B cell (primary cell): Measurements from ENCODE around the gene RBMS3. TPM values are rescaled to one million over a fixed set of nuclear protein-coding genes. Genes with fewer than 3 reads are reported as not detected.
"Not testable (repeated sequence)": the region's sequence is repeated elsewhere in the genome, so short reads cannot be mapped to it uniquely, and the experiment has no call there.

ENCODE experiments used
- ATAC-seq: fragments of 200-7000 bp; cut with Tn5 transposase; one replicate; pipeline ENCODE4 v1.10.0; 2021; ENCODE audit warnings: low read depth, mild to moderate bottlenecking, moderate number of reproducible peaks, moderate library complexity
- CTCF ChIA-PET: fragments of 350-600 bp; sonication (Branson Sonifier 250); formaldehyde crosslinking; loops from one replicate; lab custom pipeline; 2021; ENCODE audit warnings: antibody characterized with exemption, inconsistent platforms; lab: Charles Lee
- POLR2A ChIA-PET: fragments of 350-600 bp; sonication (Branson Sonifier 250); formaldehyde crosslinking; loops from one replicate; lab custom pipeline; 2021; ENCODE audit warnings: antibody characterized with exemption; lab: Charles Lee
- DNase-seq: peaks from one replicate; pipeline ENCODE4 v3.0.0; 2013
- H2AFZ ChIP-seq: 2 replicates; pipeline ENCODE4 v1.6.1; 2012; ENCODE audit warnings: mild to moderate bottlenecking, low read depth, low read length; ENCODE audit not compliant: insufficient read depth, poor library complexity, severe bottlenecking
- H3K27ac ChIP-seq, 2 donors: 1 replicate in 1 of 2; 2 replicates in 1 of 2; pipeline ENCODE4 v1.5.1; 2012 to 2013; ENCODE audit warnings: low read length in 2 of 2, mild to moderate bottlenecking in 2 of 2, moderate library complexity in 1 of 2
- H3K27me3 ChIP-seq, 4 experiments: fragments of 200-600 bp in 1 of 4; sonication (generic) in 1 of 4; replicated peaks in 1 of 4; 1 replicate in 2 of 4; 2 replicates in 2 of 4; pipeline versions ENCODE4 v1.6.1 to v1.7.0; 2013 to 2016; ENCODE audit warnings: low read length in 3 of 4, mild to moderate bottlenecking in 2 of 4, mixed read lengths in 1 of 4, moderate library complexity in 1 of 4; ENCODE audit not compliant: insufficient read depth in 4 of 4, control insufficient read depth in 3 of 4; ENCODE audit errors: control extremely low read depth in 1 of 4
- H3K36me3 ChIP-seq, 2 experiments: replicated peaks in 1 of 2; 1 replicate in 1 of 2; 2 replicates in 1 of 2; pipeline versions ENCODE4 v1.6.1 to v1.7.1; 2013; ENCODE audit warnings: low read length in 1 of 2; ENCODE audit not compliant: insufficient read depth in 2 of 2, control insufficient read depth in 1 of 2; ENCODE audit errors: control extremely low read depth in 1 of 2, extremely low read depth in 1 of 2
- H3K4me1 ChIP-seq, 2 donors: fragments of 200-600 bp in 1 of 2; sonication (generic) in 1 of 2; 1 replicate in 1 of 2; 2 replicates in 1 of 2; pipeline versions ENCODE4 v1.5.1 to v1.6.1; 2013 to 2017; ENCODE audit warnings: low read length in 2 of 2; ENCODE audit not compliant: control insufficient read depth in 2 of 2, insufficient read depth in 2 of 2
- H3K4me2 ChIP-seq: replicated peaks from 2 replicates; pipeline ENCODE3; 2012; ENCODE audit warnings: mild to moderate bottlenecking, low read depth, low read length; ENCODE audit not compliant: poor library complexity, severe bottlenecking
- H3K4me3 ChIP-seq, 5 experiments: fragments of 200-600 bp in 1 of 5; sonication (generic) in 1 of 5; 1 replicate in 3 of 5; 2 replicates in 2 of 5; pipeline versions ENCODE4 v1.5.1 to v1.7.0; 2011 to 2016; ENCODE audit warnings: low read length in 4 of 5, mild to moderate bottlenecking in 4 of 5, low read depth in 2 of 5, control low read depth in 1 of 5, moderate library complexity in 1 of 5; ENCODE audit not compliant: insufficient read depth in 1 of 5; ENCODE audit errors: control extremely low read depth in 1 of 5, extremely low read depth in 1 of 5
- H3K79me2 ChIP-seq: fragments of 200-600 bp; sonication (generic); one replicate; pipeline ENCODE4 v1.6.0; 2016; ENCODE audit warnings: low read length; ENCODE audit not compliant: control insufficient read depth, insufficient read depth
- H3K9ac ChIP-seq: fragments of 200-600 bp; sonication (generic); 2 replicates; pipeline ENCODE4 v1.6.1; 2017; ENCODE audit warnings: mild to moderate bottlenecking, low read length, moderate library complexity
- H3K9me3 ChIP-seq, 3 donors: one replicate each; pipeline versions ENCODE4 v1.6.1 to v1.7.1; 2013; ENCODE audit warnings: low read length in 2 of 3; ENCODE audit not compliant: control insufficient read depth in 2 of 3, insufficient read depth in 1 of 3; ENCODE audit errors: control extremely low read depth in 1 of 3
- H4K20me1 ChIP-seq: 2 replicates; pipeline ENCODE4 v1.6.0; 2012; ENCODE audit warnings: mild to moderate bottlenecking, low read length; ENCODE audit not compliant: insufficient read depth, control insufficient read depth, poor library complexity, severe bottlenecking
- H3K27ac Mint-ChIP-seq: one replicate; pipeline ENCODE4 v1.8.0; 2021; ENCODE audit warnings: mixed read lengths
- H3K27me3 Mint-ChIP-seq: one replicate; pipeline ENCODE4 v1.8.0; 2021; ENCODE audit warnings: mixed read lengths
- H3K4me1 Mint-ChIP-seq: one replicate; pipeline ENCODE4 v1.8.0; 2021; ENCODE audit warnings: mixed read lengths
- H3K4me3 Mint-ChIP-seq: one replicate; pipeline ENCODE4 v1.8.0; 2021; ENCODE audit warnings: mixed read lengths
- H3K9me3 Mint-ChIP-seq: one replicate; pipeline ENCODE4 v1.8.0; 2022; ENCODE audit warnings: mixed read lengths; ENCODE audit not compliant: insufficient read depth
- CTCF ChIP-seq: fragments of 200-600 bp; IDR thresholded peaks from one replicate; pipeline ENCODE4 v1.8.0; 2022; ENCODE audit warnings: antibody characterized with exemption, mild to moderate bottlenecking
- EZH2 ChIP-seq: IDR thresholded peaks from 2 replicates; pipeline ENCODE4 v1.6.1; 2012; ENCODE audit warnings: borderline replicate concordance, low read depth, mild to moderate bottlenecking, moderate library complexity, low read length; ENCODE audit not compliant: insufficient read depth, poor library complexity, severe bottlenecking
- WGBS: methylation state at CpG from one replicate; pipeline ENCODE4 v1.1.5; 2013; ENCODE audit warnings: missing lambda C conversion rate; ENCODE audit not compliant: insufficient coverage; 5-methylcytosine and 5-hydroxymethylcytosine counted together
- intact Hi-C: fragments of 100-400 bp; cut with micrococcal nuclease; formaldehyde crosslinking; loops from one replicate; pipeline ENCODE4 v1.10.0; 2022
- polyA plus RNA-seq: library from polyadenylated mRNA; depleted of rRNA; stranded (reverse); fragments of >200 nt; gene quantifications from 2 replicates; pipeline ENCODE4 v1.2.3, GENCODE V29; 2012
- total RNA-seq, 2 donors: library from RNA; stranded (reverse); fragments of 120-200 nt in 1 of 2; gene quantifications; 1 replicate in 1 of 2; 2 replicates in 1 of 2; pipeline versions ENCODE4 v1.2.3 to v1.2.4, GENCODE V29; 2013 to 2022

RBMS3 gene
- total and polyA plus RNA-seq, 2 donors (not counting 1 experiment from before 2014, with no cell fraction given) = not detected

- CTCF ChIA-PET = no interaction called here
- intact Hi-C loops = no loop called here
- Histone ChIP-seq H3K27me3 (no peaks in the 10 kb centered on the region), H2AFZ (no peak overlapping the region), H3K4me1 (no peaks in the 10 kb centered on the region), H3K9me3 (no peaks in the 10 kb centered on the region), H3K4me2 (no peak overlapping the region), H3K4me3 (no peak overlapping the region), H3K27ac (no peak overlapping the region), H4K20me1 (no peaks in the 10 kb centered on the region), H3K79me2 (no peaks in the 10 kb centered on the region), H3K9ac (no peak overlapping the region), H3K36me3 (no peaks in the 10 kb centered on the region)
- H3K27me3 Mint-ChIP-seq = no peaks in the 10 kb centered on the region
- no peak overlapping the region for H3K4me3 Mint-ChIP-seq
- DNase-seq = no peak
- no peak for ATAC-seq
- H3K9me3 Mint-ChIP-seq = no peaks in the 10 kb centered on the region
- H3K4me1 Mint-ChIP-seq = no peaks in the 10 kb centered on the region
- H3K27ac Mint-ChIP-seq = no peak overlapping the region
- POLR2A ChIA-PET = no interaction called here
- TF ChIP-seq CTCF = no peak
- no peak for TF ChIP-seq EZH2
Measured at GRCh38 chr3:29804044-29804443, 523.2 kb downstream of the RBMS3 start.

GRCh38 chr3:29805757-29806156 lies 524.9 kb downstream of the RBMS3 start:
- TF ChIP-seq EZH2 = no peak
- TF ChIP-seq CTCF = no peak
- Mint-ChIP-seq H3K4me1 (no peaks in the 10 kb centered on the region), H3K4me3 (no peak overlapping the region), H3K27me3 (no peaks in the 10 kb centered on the region), H3K9me3 (no peaks in the 10 kb centered on the region), H3K27ac (no peak overlapping the region)
- ATAC-seq (no peak), DNase-seq (no peak)
- ChIA-PET POLR2A (no interaction called here), CTCF (interaction anchor here (0.7 kb wide), 1 partner anchor 888 kb away, joined by 3 read pairs; no protein-coding TSS in a partner anchor)
- Histone ChIP-seq H4K20me1 (no peaks in the 10 kb centered on the region), H3K79me2 (no peaks in the 10 kb centered on the region), H3K36me3 (no peaks in the 10 kb centered on the region), H3K9ac (no peak overlapping the region), H3K27me3 (no peaks in the 10 kb centered on the region), H3K4me1 (no peaks in the 10 kb centered on the region), H3K4me2 (no peak overlapping the region), H3K9me3 (no peaks in the 10 kb centered on the region), H3K27ac (no peak overlapping the region), H2AFZ (no peak overlapping the region), H3K4me3 (no peak overlapping the region)
- no CpG with 5 or more reads among the region's 1 CpG for WGBS
- intact Hi-C loops = no loop called here

GRCh38 chr3:29808324-29808723 lies 527.5 kb downstream of the RBMS3 start:
- no CpG with 5 or more reads among the region's 3 CpGs for WGBS
- H2AFZ ChIP-seq, H3K4me2 ChIP-seq, ATAC-seq, H3K9me3 ChIP-seq, POLR2A ChIA-PET, H3K4me1 ChIP-seq, H3K27ac Mint-ChIP-seq, H4K20me1 ChIP-seq, H3K36me3 ChIP-seq, H3K27me3 Mint-ChIP-seq, H3K27me3 ChIP-seq, H3K79me2 ChIP-seq, H3K9me3 Mint-ChIP-seq, intact Hi-C loops, H3K9ac ChIP-seq, H3K4me3 Mint-ChIP-seq, CTCF ChIA-PET, DNase-seq, H3K4me1 Mint-ChIP-seq, H3K4me3 ChIP-seq, H3K27ac ChIP-seq: not testable (repeated sequence)
